22Rv1 (cell line): ENCODE data around the gene UTY.

Source experiments
- H3K27ac ChIP-seq: fragments of 450-650 bp; 2 replicates; pipeline ENCODE4 v1.5.1; 2017
- CTCF ChIP-seq: fragments of 450-650 bp; IDR thresholded peaks from 2 replicates; pipeline ENCODE4 v1.5.1; 2017; ENCODE audit warnings: mild to moderate bottlenecking
- ZFX ChIP-seq: fragments of 450-650 bp; IDR thresholded peaks from 2 replicates; pipeline ENCODE4 v1.6.1; 2017; ENCODE audit warnings: antibody characterized with exemption, borderline replicate concordance

The UTY gene

DNA sequence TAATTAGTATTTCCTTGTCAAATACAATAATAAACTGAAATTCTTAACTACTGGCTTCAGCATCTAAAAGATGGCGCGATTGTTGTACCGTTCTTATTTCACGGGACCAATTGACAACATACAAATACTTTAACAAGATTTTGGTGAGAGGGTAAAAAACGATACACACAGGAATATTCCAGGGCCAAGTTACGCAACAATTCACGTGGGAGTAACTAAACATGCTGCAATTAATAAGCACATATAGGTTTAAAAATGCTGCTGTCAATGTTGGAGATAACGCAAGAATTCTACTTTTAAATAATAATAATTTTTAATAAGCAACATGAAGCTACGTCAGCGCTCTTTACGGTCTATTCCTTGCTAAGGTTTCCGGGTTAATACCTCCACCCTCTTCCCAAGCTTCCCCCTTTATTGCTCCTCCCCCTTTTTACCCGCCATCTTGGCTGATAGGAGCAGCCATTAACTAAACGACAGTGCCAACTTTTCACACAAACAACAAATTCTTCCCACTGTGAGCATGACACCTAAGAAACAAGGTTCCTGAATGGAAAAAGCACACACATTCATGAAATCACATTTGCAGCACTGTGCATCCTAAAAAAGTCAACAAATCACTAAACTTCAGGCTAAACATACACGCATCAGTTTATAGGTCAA, 1.6 kb downstream of the UTY start:
- TF ChIP-seq CTCF (no peak), ZFX (no peak)
- H3K27ac ChIP-seq = peak overlapping the region; percentile 85

GRCh38 chrY:13474997-13475396, 4.8 kb downstream of the UTY start:
- H3K27ac ChIP-seq = no peak overlapping the region
- no peak for TF ChIP-seq CTCF
- TF ChIP-seq ZFX = no peak

DNA sequence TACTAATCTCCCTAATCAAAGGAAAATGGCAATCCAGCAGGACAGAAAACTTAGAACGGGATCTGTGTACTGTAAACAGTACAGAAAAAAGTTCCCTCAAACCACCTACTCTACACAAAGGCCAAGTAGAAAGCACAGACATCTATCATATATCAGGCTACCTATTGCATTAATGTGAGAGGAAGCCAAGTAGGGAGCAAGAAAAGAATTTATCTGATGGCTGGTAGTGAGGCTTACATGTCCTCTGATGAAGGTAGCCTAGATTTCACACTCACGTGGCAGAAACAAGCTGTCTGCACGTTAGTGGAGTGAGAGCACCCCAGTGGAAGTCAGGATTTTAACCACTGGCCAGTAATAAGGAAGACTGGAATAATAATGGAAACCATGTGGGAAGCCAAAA, 28.3 kb downstream of the UTY start:
- H3K27ac ChIP-seq = no peak overlapping the region
- TF ChIP-seq ZFX (no peak), CTCF (no peak)

GRCh38 chrY:13450596-13451130, 29.2 kb downstream of the UTY start:
- TF ChIP-seq ZFX = no peak
- no peak for TF ChIP-seq CTCF
- no peak overlapping the region for H3K27ac ChIP-seq

GRCh38 chrY:13445566-13445965, 34.3 kb downstream of the UTY start:
- TF ChIP-seq CTCF = no peak
- no peak for TF ChIP-seq ZFX
- no peak overlapping the region for H3K27ac ChIP-seq

DNA sequence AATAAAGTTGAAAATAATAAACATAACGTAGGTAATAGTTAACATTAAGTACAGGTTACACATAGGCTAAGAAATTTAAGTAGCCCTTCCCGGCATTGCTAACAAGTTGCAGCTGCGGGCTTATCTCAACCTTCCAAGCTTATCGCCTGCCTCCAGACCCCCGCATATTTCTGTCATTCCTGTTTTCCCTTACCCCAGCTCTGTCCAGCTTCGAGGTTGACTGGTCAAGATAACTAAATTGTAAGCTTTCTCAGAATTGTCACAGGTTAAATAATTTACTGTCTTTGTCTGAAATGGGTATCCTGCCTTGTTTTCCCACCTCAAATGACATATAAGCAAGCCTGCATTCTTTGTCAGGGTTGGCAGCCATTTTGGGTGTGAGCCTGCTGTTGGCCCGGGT, 36.7 kb downstream of the UTY start:
- no peak overlapping the region for H3K27ac ChIP-seq
- no peak for TF ChIP-seq CTCF
- no peak for TF ChIP-seq ZFX

GRCh38 chrY:13440811-13441210, 39.0 kb downstream of the UTY start:
- no peak overlapping the region for H3K27ac ChIP-seq
- TF ChIP-seq CTCF = no peak
- TF ChIP-seq ZFX = no peak
